MCF 10A (cell line): ENCODE measurements around the gene AK4. TPM values are rescaled to one million over a fixed set of nuclear protein-coding genes. Genes with fewer than 3 reads are reported as not detected.

ENCODE experiments used
- BruUV-seq: library from RNA; stranded (reverse); fragments of 400-500 nt; replicated peaks from 2 replicates; lab custom pipeline; 2021; lab: Mats Ljungman, UMichigan
- CTCF ChIA-PET: fragments of 300-600 bp; sonication (Branson Sonifier 250); formaldehyde crosslinking; extraction: SDS; loops from one replicate; lab custom pipeline; 2021; ENCODE audit warnings: antibody characterized with exemption, inconsistent platforms; lab: Yijun Ruan, JAX
- POLR2A ChIA-PET: fragments of 300-600, 350-650 bp; sonication (Branson Sonifier 250); formaldehyde crosslinking; extraction: SDS; loops from one replicate; lab custom pipeline; 2020; ENCODE audit warnings: antibody characterized with exemption, inconsistent platforms; lab: Yijun Ruan, JAX
- DNase-seq: peaks from one replicate; pipeline ENCODE4 v3.0.0-alpha.2; 2018; ENCODE audit not compliant: unreplicated experiment
- H3K27ac Mint-ChIP-seq: one replicate; pipeline ENCODE4 v1.8.0; 2022; ENCODE audit warnings: mild to moderate bottlenecking, low read depth, mixed read lengths; ENCODE audit not compliant: unreplicated experiment
- H3K27me3 Mint-ChIP-seq: one replicate; pipeline ENCODE4 v1.8.0; 2022; ENCODE audit warnings: mixed read lengths; ENCODE audit not compliant: insufficient read depth, unreplicated experiment
- H3K36me3 Mint-ChIP-seq: one replicate; pipeline ENCODE4 v1.8.0; 2022; ENCODE audit warnings: mild to moderate bottlenecking, moderate library complexity, mixed read lengths; ENCODE audit not compliant: insufficient read depth, unreplicated experiment
- H3K4me1 Mint-ChIP-seq: one replicate; pipeline ENCODE4 v1.8.0; 2022; ENCODE audit warnings: mixed read lengths; ENCODE audit not compliant: insufficient read depth, unreplicated experiment
- H3K4me3 Mint-ChIP-seq: one replicate; pipeline ENCODE4 v1.8.0; 2022; ENCODE audit warnings: mild to moderate bottlenecking, moderate library complexity, mixed read lengths; ENCODE audit not compliant: unreplicated experiment
- H3K9me3 Mint-ChIP-seq: one replicate; pipeline ENCODE4 v1.8.0; 2022; ENCODE audit warnings: mixed read lengths; ENCODE audit not compliant: unreplicated experiment
- intact Hi-C: fragments of 100-400 bp; cut with micrococcal nuclease; formaldehyde crosslinking; loops from 2 replicates; pipeline ENCODE4 v1.14.1; 2022
- total RNA-seq: library from RNA; stranded (reverse); gene quantifications from 2 replicates; pipeline ENCODE4 v1.2.3, GENCODE V29; 2022
- TF ChIP-seq, protein P1 (sequence below): fragments of 200-600 bp; IDR thresholded peaks from one replicate; pipeline ENCODE4 v1.8.0; 2022; ENCODE audit warnings: antibody characterized with exemption, mild to moderate bottlenecking; ENCODE audit not compliant: unreplicated experiment

Gene AK4
- total RNA-seq, 1 experiment from 2014 or later: 57.1 TPM

- peak; percentile 74 for DNase-seq
- CTCF ChIA-PET: interaction anchor here (0.7 to 1.5 kb wide), 6 partner anchors 13 to 512 kb away, joined by 3 to 14 read pairs (median 4); no protein-coding TSS in a partner anchor
- Mint-ChIP-seq H3K27ac (no peak overlapping the region), H3K4me1 (peaks cover 63% of the 10 kb centered on the region), H3K4me3 (no peak overlapping the region), H3K36me3 (no peaks in the 10 kb centered on the region), H3K27me3 (no peaks in the 10 kb centered on the region), H3K9me3 (no peaks in the 10 kb centered on the region)
- POLR2A ChIA-PET: interaction anchor here (0.6 to 3.8 kb wide), 15 partner anchors 11 to 510 kb away, joined by 3 to 29 read pairs (median 5); partner anchors contain the start of gene AK4
- intact Hi-C loops: loop anchor here (2.0 to 10.0 kb wide), 2 partner anchors 35 to 1651 kb away; partner anchors contain the start of genes EFCAB7 and ITGB3BP
- TF ChIP-seq, protein P1, sequence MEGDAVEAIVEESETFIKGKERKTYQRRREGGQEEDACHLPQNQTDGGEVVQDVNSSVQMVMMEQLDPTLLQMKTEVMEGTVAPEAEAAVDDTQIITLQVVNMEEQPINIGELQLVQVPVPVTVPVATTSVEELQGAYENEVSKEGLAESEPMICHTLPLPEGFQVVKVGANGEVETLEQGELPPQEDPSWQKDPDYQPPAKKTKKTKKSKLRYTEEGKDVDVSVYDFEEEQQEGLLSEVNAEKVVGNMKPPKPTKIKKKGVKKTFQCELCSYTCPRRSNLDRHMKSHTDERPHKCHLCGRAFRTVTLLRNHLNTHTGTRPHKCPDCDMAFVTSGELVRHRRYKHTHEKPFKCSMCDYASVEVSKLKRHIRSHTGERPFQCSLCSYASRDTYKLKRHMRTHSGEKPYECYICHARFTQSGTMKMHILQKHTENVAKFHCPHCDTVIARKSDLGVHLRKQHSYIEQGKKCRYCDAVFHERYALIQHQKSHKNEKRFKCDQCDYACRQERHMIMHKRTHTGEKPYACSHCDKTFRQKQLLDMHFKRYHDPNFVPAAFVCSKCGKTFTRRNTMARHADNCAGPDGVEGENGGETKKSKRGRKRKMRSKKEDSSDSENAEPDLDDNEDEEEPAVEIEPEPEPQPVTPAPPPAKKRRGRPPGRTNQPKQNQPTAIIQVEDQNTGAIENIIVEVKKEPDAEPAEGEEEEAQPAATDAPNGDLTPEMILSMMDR: no peak
- BruUV-seq: no TSS peak
Measured at GRCh38 chr1:65175171-65176055, 27.4 kb downstream of the AK4 start.

DNA sequence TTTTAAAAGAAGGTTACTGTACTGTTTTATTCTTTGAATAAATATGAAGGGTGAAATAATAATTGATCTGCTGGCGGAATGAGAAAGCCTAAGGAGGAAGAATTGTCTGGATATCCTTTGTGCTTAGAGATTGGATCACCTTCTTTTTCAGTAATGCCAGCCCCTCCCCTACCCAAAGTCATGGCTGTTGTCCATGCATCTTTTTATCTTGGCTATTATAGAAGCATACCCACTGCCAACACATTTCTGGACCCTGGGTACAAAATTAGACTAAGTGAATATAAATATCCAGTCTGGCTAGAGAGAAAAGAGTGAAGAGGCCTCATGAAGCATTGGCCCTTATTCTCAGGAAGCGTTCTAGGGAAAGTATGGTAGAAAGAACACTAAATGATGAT is 28.1 kb downstream of the AK4 start:
- no peak overlapping the region for H3K4me3 Mint-ChIP-seq
- H3K36me3 Mint-ChIP-seq: no peaks in the 10 kb centered on the region
- TF ChIP-seq, protein P1: no peak
- ChIA-PET POLR2A (interaction anchor here (0.9 to 3.8 kb wide), 6 partner anchors 12 to 250 kb away, joined by 3 to 29 read pairs (median 8); partner anchors contain the start of gene AK4), CTCF (interaction anchor here (0.7 to 1.4 kb wide), 3 partner anchors 13 to 32 kb away, joined by 3 to 8 read pairs (median 4); no protein-coding TSS in a partner anchor)
- no peaks in the 10 kb centered on the region for H3K27me3 Mint-ChIP-seq
- peaks cover 60% of the 10 kb centered on the region for H3K4me1 Mint-ChIP-seq
- intact Hi-C loops: loop anchor here (2.0 to 10.0 kb wide), 2 partner anchors 35 to 1651 kb away; partner anchors contain the start of genes EFCAB7 and ITGB3BP
- no TSS peak for BruUV-seq
- DNase-seq: no peak
- no peaks in the 10 kb centered on the region for H3K9me3 Mint-ChIP-seq
- peak overlapping the region; percentile 59 for H3K27ac Mint-ChIP-seq

DNA sequence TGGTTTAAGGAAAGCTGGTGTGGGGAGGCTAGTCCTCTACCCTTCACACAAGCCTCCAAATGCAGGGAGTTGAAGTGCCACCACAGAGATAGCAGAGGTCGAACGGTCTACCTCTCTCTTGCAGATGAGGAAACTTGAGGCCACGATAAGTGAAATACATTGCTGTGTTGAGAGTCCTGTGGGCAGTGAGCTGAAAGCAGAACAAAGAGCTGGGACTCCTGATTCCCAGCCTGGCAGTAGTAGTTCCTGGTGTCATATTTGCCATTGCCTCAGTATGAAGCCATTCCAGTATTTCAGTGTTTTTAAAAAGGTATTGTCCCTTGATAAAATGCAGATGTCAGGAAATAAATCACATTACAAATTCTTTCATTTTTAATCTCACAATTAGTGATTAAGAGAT is 28.6 kb downstream of the AK4 start:
- no TSS peak for BruUV-seq
- ChIA-PET CTCF (interaction anchor here (1.0 to 1.7 kb wide), 4 partner anchors 9 to 101 kb away, joined by 3 to 8 read pairs (median 4); no protein-coding TSS in a partner anchor), POLR2A (interaction anchor here (0.6 to 3.8 kb wide), 13 partner anchors 7 to 249 kb away, joined by 3 to 29 read pairs (median 4); partner anchors contain the start of genes AK4, LEPR and LEPROT)
- Mint-ChIP-seq H3K9me3 (no peaks in the 10 kb centered on the region), H3K27ac (peak overlapping the region; percentile 59), H3K4me3 (no peak overlapping the region), H3K27me3 (no peaks in the 10 kb centered on the region), H3K4me1 (peaks cover 60% of the 10 kb centered on the region), H3K36me3 (no peaks in the 10 kb centered on the region)
- intact Hi-C loops: loop anchor here (2.0 to 10.0 kb wide), 2 partner anchors 36 to 1652 kb away; partner anchors contain the start of genes EFCAB7 and ITGB3BP
- DNase-seq: no peak
- TF ChIP-seq, protein P1: no peak
